ENCODE data around the gene ARID5B. TPM values are rescaled to one million over a fixed set of nuclear protein-coding genes. Genes with fewer than 3 reads are reported as not detected.
A peak's percentile ranks its signal among the peaks of the same experiment; 100 is the strongest.

The ARID5B gene
- total RNA-seq, 1 donor from 2014 or later, result 36.9 TPM

GRCh38 chr10:61890881-61891409 lies 10.6 kb upstream of the ARID5B start:
- no peaks in the 10 kb centered on the region for H3K27me3 Mint-ChIP-seq
- H3K4me1 Mint-ChIP-seq (ENCODE audit: unreplicated experiment), result no peaks in the 10 kb centered on the region
- H3K27ac Mint-ChIP-seq, result no peak overlapping the region
- no peak for DNase-seq (ENCODE audit: extremely low spot score, unreplicated experiment)
- H3K36me3 Mint-ChIP-seq, result no peaks in the 10 kb centered on the region
- H3K9me3 Mint-ChIP-seq, result no peaks in the 10 kb centered on the region
- no peak for TF ChIP-seq CTCF (conservative IDR thresholded peaks at IDR 0.05)
- H3K4me3 Mint-ChIP-seq, result no peak overlapping the region

- TF ChIP-seq CTCF (conservative IDR thresholded peaks at IDR 0.05), result no peak
- Mint-ChIP-seq H3K27me3 (no peaks in the 10 kb centered on the region), H3K36me3 (no peaks in the 10 kb centered on the region), H3K9me3 (no peaks in the 10 kb centered on the region), H3K27ac (no peak overlapping the region), H3K4me1 (ENCODE audit: unreplicated experiment) (peaks cover 4% of the 10 kb centered on the region), H3K4me3 (no peak overlapping the region)
- DNase-seq (ENCODE audit: extremely low spot score, unreplicated experiment), result no peak
Observed at GRCh38 chr10:61891906-61892585, 9.5 kb upstream of the ARID5B start.

- no peak overlapping the region for H3K4me3 Mint-ChIP-seq
- H3K4me1 Mint-ChIP-seq (ENCODE audit: unreplicated experiment), result peaks cover 13% of the 10 kb centered on the region
- no peak overlapping the region for H3K27ac Mint-ChIP-seq
- no peaks in the 10 kb centered on the region for H3K27me3 Mint-ChIP-seq
- no peaks in the 10 kb centered on the region for H3K9me3 Mint-ChIP-seq
- no peak for TF ChIP-seq CTCF (conservative IDR thresholded peaks at IDR 0.05)
- DNase-seq (ENCODE audit: extremely low spot score, unreplicated experiment), result no peak
- no peaks in the 10 kb centered on the region for H3K36me3 Mint-ChIP-seq
Observed at GRCh38 chr10:61892961-61893360, 8.5 kb upstream of the ARID5B start.

GRCh38 chr10:61894133-61894532 lies 7.4 kb upstream of the ARID5B start:
- Mint-ChIP-seq H3K4me3 (no peak overlapping the region), H3K27me3 (no peaks in the 10 kb centered on the region), H3K27ac (no peak overlapping the region), H3K4me1 (ENCODE audit: unreplicated experiment) (peaks cover 25% of the 10 kb centered on the region), H3K36me3 (no peaks in the 10 kb centered on the region), H3K9me3 (no peaks in the 10 kb centered on the region)
- DNase-seq (ENCODE audit: extremely low spot score, unreplicated experiment), result no peak
- TF ChIP-seq CTCF (conservative IDR thresholded peaks at IDR 0.05), result no peak

- no peaks in the 10 kb centered on the region for H3K36me3 Mint-ChIP-seq
- TF ChIP-seq CTCF (conservative IDR thresholded peaks at IDR 0.05), result no peak
- H3K27ac Mint-ChIP-seq, result no peak overlapping the region
- H3K4me1 Mint-ChIP-seq (ENCODE audit: unreplicated experiment), result peaks cover 34% of the 10 kb centered on the region
- peak overlapping the region; percentile 21 for H3K4me3 Mint-ChIP-seq
- DNase-seq (ENCODE audit: extremely low spot score, unreplicated experiment), result no peak
- no peaks in the 10 kb centered on the region for H3K27me3 Mint-ChIP-seq
- no peaks in the 10 kb centered on the region for H3K9me3 Mint-ChIP-seq
Observed at GRCh38 chr10:61895898-61896600, 5.5 kb upstream of the ARID5B start.
